Measurements from ENCODE around the gene BLOC1S1. TPM values are rescaled to one million over a fixed set of nuclear protein-coding genes. Genes with fewer than 3 reads are reported as not detected.

The BLOC1S1 gene
- total RNA-seq, 3 donors from 2014 or later = 141 to 238 (median 162) TPM

DNA sequence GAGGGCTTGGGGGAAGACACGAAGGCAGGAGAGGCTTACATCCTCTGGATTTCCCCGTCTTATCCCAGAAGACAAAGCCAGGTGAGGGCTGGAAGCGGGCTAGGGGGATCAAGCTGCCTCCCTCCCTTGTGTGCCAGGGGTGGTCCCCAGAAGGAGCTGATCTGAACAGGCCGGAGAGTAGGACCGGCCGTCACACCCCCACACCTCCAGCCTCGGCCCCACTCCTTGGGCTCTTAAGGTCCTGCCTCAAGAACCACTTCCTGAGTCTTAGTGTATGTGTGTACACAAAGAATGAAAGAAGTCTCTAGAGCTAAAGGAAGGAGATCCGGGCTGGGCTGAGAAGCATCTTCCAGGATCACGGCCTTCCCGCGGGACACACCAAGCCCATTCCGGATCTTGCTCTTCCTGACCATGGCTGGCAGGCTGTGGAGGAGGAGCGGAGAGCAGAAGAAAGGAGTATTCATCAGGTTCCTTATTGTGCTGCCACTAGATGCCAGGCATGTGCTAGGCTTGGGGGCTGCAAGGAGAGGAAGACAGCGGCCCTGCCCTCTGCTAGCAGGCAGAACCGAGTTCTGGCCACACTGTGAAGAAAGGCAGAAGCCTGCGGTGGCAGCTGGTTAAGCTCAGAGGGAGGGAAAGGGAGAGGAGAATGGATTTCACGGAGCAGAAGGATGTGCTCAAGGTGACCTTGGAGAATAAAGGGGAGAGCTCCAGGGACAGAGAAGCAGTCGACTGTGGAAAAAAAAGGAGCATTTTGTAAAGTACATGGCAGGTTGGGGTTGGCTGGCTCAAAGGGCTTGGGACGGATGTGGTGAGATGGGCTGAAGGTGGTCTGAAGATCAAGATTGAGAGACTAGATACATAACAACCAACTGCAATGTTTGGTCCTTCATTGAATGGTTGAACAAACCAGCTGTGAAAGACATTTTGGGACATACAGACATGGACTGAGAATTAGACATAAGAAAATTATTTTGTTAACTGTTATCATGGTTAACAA lies 14.3 kb downstream of the BLOC1S1 start:
- H3K27ac ChIP-seq = peak overlapping the region; percentile 96 to 98
- H3K9me3 ChIP-seq = no peaks in the 10 kb centered on the region
- DNase-seq (ENCODE audit: low spot score in 2 of 2) = peak; percentile 52 to 66
- TF ChIP-seq POLR2A (IDR thresholded peaks at IDR 0.05) = no peak
- TF ChIP-seq CTCF (IDR thresholded peaks at IDR 0.05) = no peak
- TF ChIP-seq POLR2AphosphoS5 (IDR thresholded peaks at IDR 0.05) = peak in 1 of 3 donors; percentile 40
- H3K4me3 ChIP-seq = peak overlapping the region; percentile 75 to 89 (median 87)
- H3K4me1 ChIP-seq = peaks cover 9 to 13% of the 10 kb centered on the region in 2 donors
- H3K27me3 ChIP-seq = no peaks in the 10 kb centered on the region
- intact Hi-C loops (cut with DNase I; ENCODE audit: low total_unique reads) = no loop called here
- H3K36me3 ChIP-seq = no peaks in the 10 kb centered on the region

GRCh38 chr12:55732288-55732687 lies 16.4 kb downstream of the BLOC1S1 start:
- no peaks in the 10 kb centered on the region for H3K27me3 ChIP-seq
- no peak for DNase-seq (ENCODE audit: low spot score in 2 of 2)
- intact Hi-C loops (cut with DNase I; ENCODE audit: low total_unique reads) = no loop called here
- no peak for TF ChIP-seq POLR2AphosphoS5 (IDR thresholded peaks at IDR 0.05)
- TF ChIP-seq POLR2A (IDR thresholded peaks at IDR 0.05) = no peak
- H3K4me1 ChIP-seq = peaks cover 5 to 7% of the 10 kb centered on the region in 2 donors
- no peak overlapping the region for H3K4me3 ChIP-seq
- H3K9me3 ChIP-seq = no peaks in the 10 kb centered on the region
- no peaks in the 10 kb centered on the region for H3K36me3 ChIP-seq
- H3K27ac ChIP-seq = no peak overlapping the region

- no peak for DNase-seq (ENCODE audit: low spot score in 2 of 2)
- no peak overlapping the region for H3K27ac ChIP-seq
- intact Hi-C loops (cut with DNase I; ENCODE audit: low total_unique reads) = no loop called here
- H3K27me3 ChIP-seq = no peaks in the 10 kb centered on the region
- H3K36me3 ChIP-seq = no peaks in the 10 kb centered on the region
- H3K4me1 ChIP-seq = peaks cover 0 to 5% of the 10 kb centered on the region in 2 donors
- no peak overlapping the region for H3K4me3 ChIP-seq
- TF ChIP-seq POLR2AphosphoS5 (IDR thresholded peaks at IDR 0.05) (no peak), CTCF (IDR thresholded peaks at IDR 0.05) (no peak), POLR2A (IDR thresholded peaks at IDR 0.05) (no peak)
- H3K9me3 ChIP-seq = no peaks in the 10 kb centered on the region
Measured at GRCh38 chr12:55733021-55733555, 17.2 kb downstream of the BLOC1S1 start.

GRCh38 chr12:55733858-55734257 lies 18.0 kb downstream of the BLOC1S1 start:
- Histone ChIP-seq H3K4me1 (peaks cover 0 to 5% of the 10 kb centered on the region in 2 donors), H3K27me3 (no peaks in the 10 kb centered on the region), H3K36me3 (no peaks in the 10 kb centered on the region), H3K4me3 (no peak overlapping the region), H3K9me3 (no peaks in the 10 kb centered on the region), H3K27ac (no peak overlapping the region)
- TF ChIP-seq POLR2A (IDR thresholded peaks at IDR 0.05) = no peak
- no peak for TF ChIP-seq CTCF (IDR thresholded peaks at IDR 0.05)
- TF ChIP-seq POLR2AphosphoS5 (IDR thresholded peaks at IDR 0.05) = no peak
- DNase-seq (ENCODE audit: low spot score in 2 of 2) = no peak
- intact Hi-C loops (cut with DNase I; ENCODE audit: low total_unique reads) = no loop called here

- Histone ChIP-seq H3K4me3 (no peak overlapping the region), H3K27ac (no peak overlapping the region), H3K27me3 (no peaks in the 10 kb centered on the region), H3K36me3 (no peaks in the 10 kb centered on the region), H3K4me1 (peaks cover 0 to 5% of the 10 kb centered on the region in 2 donors), H3K9me3 (no peaks in the 10 kb centered on the region)
- no peak for DNase-seq (ENCODE audit: low spot score in 2 of 2)
- intact Hi-C loops (cut with DNase I; ENCODE audit: low total_unique reads) = no loop called here
- TF ChIP-seq POLR2A (IDR thresholded peaks at IDR 0.05) = no peak
- no peak for TF ChIP-seq CTCF (IDR thresholded peaks at IDR 0.05)
- no peak for TF ChIP-seq POLR2AphosphoS5 (IDR thresholded peaks at IDR 0.05)
Measured at GRCh38 chr12:55734595-55734994, 18.7 kb downstream of the BLOC1S1 start.

Data from breast epithelium (tissue), 4 donors.